Ectodermal cell (in vitro differentiated cells): ENCODE data around the gene MATN1.

Experiments
- H3K27ac ChIP-seq: 2 replicates; pipeline ENCODE4 v1.7.0; 2013; ENCODE audit warnings: mild to moderate bottlenecking, low read depth, low read length; ENCODE audit not compliant: insufficient read depth, poor library complexity, severe bottlenecking
- H3K27me3 ChIP-seq: 2 replicates; pipeline ENCODE4 v1.7.0; 2013; ENCODE audit warnings: mild to moderate bottlenecking, low read length; ENCODE audit not compliant: insufficient read depth, control insufficient read depth, poor library complexity, severe bottlenecking
- H3K36me3 ChIP-seq: one replicate; pipeline ENCODE4 v1.7.0; 2013; ENCODE audit warnings: low read length; ENCODE audit not compliant: control insufficient read depth, insufficient read depth
- H3K4me1 ChIP-seq: one replicate; pipeline ENCODE4 v1.7.0; 2013; ENCODE audit warnings: low read length; ENCODE audit not compliant: control insufficient read depth, insufficient read depth
- H3K4me3 ChIP-seq: 2 replicates; pipeline ENCODE4 v1.7.0; 2013; ENCODE audit warnings: low read depth, low read length, control low read depth; ENCODE audit not compliant: insufficient read depth
- H3K9me3 ChIP-seq: 2 replicates; pipeline ENCODE4 v1.7.0; 2013; ENCODE audit warnings: mild to moderate bottlenecking, low read length, moderate library complexity; ENCODE audit not compliant: control insufficient read depth
- WGBS, 2 experiments: methylation state at CpG; one replicate each; pipeline ENCODE4 v1.1.7; 2013; ENCODE audit warnings: missing lambda C conversion rate in 2 of 2; 5-methylcytosine and 5-hydroxymethylcytosine counted together

MATN1 gene

DNA sequence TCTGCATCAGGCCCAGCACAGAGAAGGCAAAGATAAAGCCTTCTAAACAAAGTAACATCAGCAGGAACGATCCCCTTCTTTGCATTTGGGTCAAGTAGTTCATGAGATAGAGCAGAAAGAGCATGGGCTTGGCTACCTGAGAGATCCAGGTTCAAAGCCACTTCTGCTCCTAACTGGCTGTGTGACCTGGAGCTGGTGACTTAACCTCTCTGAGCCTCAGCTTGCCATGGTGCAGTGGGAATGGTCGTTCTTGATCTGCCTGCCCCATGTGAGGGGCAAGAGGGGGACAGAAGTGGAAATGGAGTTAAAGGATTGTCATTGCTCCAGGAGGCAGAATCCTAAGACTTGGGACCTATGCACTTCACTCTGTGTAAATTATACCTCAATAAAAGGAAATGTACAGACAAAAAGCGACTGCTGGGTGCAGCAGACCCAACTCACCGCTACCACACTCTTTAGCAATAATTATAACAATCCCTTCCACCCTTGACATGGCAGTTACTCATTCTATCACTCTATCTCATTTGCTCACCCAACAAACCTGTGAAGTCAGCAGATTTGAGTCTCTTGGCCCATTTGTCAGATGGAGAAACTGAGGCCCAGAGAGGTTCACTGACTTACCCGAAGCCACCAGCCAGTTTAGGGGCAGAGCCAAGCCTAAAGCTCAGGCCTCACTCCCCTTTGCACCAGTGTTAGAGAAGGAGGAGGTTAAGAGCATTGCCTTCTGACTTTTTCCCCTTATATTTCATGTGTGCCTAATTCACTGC is 1.5 kb upstream of the MATN1 start:
- 92 to 95% methylated on average over 5 of the region's 5 CpGs for WGBS, 2 experiments
- Histone ChIP-seq H3K9me3 (no peaks in the 10 kb centered on the region), H3K36me3 (no peaks in the 10 kb centered on the region), H3K27ac (no peak overlapping the region), H3K4me3 (no peak overlapping the region), H3K27me3 (no peaks in the 10 kb centered on the region), H3K4me1 (peaks cover 20% of the 10 kb centered on the region)

DNA sequence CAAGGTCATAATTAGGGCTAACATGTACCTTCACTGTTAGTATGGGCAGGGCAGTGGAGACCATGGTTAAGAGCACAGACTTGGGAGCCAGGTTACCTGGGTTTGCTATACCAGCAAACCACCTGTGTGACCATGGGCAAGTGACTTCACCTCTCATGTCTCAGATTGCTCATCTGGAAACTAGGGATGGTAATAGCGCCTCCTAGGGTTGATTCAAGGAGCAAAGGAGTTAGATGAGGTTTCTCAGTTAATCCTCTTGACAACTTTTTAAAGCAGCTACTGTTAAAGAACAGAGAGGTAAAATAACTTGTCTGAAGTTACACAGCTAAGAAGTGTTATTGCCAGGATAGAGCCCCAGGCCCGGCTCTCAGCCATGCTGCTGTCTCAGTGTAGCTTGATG is 790 bp upstream of the MATN1 start:
- H3K4me3 ChIP-seq = no peak overlapping the region
- no peak overlapping the region for H3K27ac ChIP-seq
- 87 to 93% methylated on average over 2 of the region's 2 CpGs for WGBS, 2 experiments
- H3K27me3 ChIP-seq = no peaks in the 10 kb centered on the region
- H3K9me3 ChIP-seq = no peaks in the 10 kb centered on the region
- no peaks in the 10 kb centered on the region for H3K36me3 ChIP-seq
- H3K4me1 ChIP-seq = peaks cover 20% of the 10 kb centered on the region

DNA sequence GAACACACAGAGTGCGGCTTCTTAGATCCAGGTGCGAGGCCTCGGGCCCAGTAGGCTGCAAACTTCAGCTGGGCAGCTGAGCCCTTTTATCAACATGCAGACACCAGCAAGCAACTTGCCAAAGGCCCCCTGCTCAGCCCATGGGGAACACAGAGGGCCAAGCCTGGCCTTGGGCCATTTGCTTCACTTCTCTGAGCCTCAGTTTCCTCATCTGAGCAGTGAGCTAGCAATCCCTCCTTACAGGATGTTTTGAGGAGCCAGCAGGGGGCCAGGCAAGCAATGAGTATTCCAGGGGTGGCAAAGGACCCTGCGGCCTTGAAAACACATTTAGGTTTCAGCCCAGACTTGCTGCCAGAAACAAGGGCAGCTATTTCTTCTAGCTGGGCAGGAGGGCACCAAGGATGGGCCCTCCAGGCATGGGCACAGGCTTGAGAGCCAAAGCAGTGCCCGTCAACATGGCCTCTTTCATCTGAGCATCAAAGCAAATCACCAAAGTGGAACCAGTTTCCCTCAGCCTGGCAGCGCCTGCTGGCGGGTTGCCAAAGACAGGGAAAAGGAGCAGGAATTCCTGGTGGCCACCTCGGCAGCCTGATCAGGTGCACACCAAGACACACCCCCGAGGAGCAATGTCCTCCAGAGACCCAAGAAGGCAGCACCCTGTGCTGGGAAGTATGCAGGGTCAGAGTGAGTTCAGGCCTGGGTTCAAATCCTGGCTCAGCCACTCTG is 1.4 kb downstream of the MATN1 start:
- H3K36me3 ChIP-seq = no peaks in the 10 kb centered on the region
- no peaks in the 10 kb centered on the region for H3K9me3 ChIP-seq
- no peak overlapping the region for H3K4me3 ChIP-seq
- 93 to 94% methylated on average over 9 of the region's 9 CpGs for WGBS, 2 experiments
- peaks cover 7% of the 10 kb centered on the region for H3K4me1 ChIP-seq
- no peaks in the 10 kb centered on the region for H3K27me3 ChIP-seq
- no peak overlapping the region for H3K27ac ChIP-seq

DNA sequence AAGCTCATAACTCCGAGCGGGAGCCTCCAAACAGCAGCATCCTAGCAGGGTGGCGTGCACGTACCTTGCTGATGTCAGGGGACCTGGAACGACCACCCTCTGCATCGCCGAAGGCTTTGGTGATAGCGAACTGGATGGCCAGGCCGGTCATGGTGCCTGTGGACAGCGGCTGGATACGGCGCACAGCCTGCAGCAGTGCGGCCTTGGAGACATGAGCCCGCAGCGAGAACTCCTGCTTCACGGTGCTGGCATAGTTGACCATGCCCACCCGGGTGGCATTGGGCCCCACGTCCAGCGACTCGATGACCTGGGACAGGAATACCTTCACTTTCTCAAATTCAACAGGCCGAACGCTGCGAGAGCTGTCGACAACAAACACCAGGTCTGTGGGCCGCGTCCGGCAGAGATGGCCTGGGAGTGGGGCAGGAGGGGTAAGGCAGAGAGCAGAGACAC is 2.0 kb downstream of the MATN1 start:
- Histone ChIP-seq H3K27ac (no peak overlapping the region), H3K4me1 (peaks cover 3% of the 10 kb centered on the region), H3K27me3 (no peaks in the 10 kb centered on the region), H3K4me3 (no peak overlapping the region), H3K36me3 (no peaks in the 10 kb centered on the region), H3K9me3 (no peaks in the 10 kb centered on the region)
- 95 to 96% methylated on average over 27 of the region's 27 CpGs for WGBS, 2 experiments

DNA sequence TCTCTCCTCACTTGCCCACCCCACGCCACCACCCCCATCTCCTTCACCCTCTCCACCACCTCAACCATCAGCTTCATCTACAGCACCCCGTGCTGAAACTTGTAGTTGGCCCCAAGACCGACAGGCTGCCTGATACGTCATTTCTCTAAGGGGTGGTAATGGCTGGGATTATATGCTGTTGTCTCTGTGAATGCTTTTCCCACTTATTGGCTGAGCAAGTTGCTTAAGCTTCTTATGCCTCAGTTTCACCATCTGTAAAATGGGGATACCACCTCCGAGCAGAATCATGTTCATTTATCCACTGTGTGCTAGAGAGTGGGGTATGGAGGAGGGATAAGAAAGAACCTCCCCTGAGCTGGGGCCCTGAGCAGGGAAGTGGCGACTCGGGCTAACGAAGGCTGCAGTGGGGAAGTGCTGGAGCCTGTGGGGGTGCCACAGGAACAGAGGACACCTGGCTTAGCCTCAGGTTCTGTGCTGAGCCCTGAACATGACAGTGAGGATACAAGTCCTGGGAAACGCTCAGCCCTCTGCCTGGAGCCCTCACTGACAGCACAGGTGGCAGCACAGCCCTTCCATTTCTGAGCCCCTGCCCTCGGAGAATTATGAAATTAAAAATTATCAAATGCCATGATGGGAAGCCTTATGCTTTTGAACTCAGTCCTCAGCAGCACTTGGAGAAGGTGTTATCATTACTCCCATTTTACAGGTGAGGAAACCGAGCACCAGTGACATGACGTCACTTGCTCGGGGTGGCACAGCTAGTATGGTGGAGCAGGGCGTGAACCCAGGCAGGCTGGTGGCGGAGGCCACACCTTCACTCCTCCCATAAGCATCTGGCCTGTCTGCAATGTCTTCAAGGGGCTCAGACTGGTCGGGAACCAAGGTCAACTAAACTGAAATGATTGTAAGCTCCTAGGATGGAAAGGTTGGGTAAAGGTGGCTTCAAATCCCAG is 2.8 kb downstream of the MATN1 start:
- WGBS, 2 experiments = 94 to 95% methylated on average over 16 of the region's 16 CpGs
- no peaks in the 10 kb centered on the region for H3K36me3 ChIP-seq
- H3K4me3 ChIP-seq = no peak overlapping the region
- H3K4me1 ChIP-seq = no peaks in the 10 kb centered on the region
- H3K27me3 ChIP-seq = no peaks in the 10 kb centered on the region
- H3K27ac ChIP-seq = no peak overlapping the region
- no peaks in the 10 kb centered on the region for H3K9me3 ChIP-seq

DNA sequence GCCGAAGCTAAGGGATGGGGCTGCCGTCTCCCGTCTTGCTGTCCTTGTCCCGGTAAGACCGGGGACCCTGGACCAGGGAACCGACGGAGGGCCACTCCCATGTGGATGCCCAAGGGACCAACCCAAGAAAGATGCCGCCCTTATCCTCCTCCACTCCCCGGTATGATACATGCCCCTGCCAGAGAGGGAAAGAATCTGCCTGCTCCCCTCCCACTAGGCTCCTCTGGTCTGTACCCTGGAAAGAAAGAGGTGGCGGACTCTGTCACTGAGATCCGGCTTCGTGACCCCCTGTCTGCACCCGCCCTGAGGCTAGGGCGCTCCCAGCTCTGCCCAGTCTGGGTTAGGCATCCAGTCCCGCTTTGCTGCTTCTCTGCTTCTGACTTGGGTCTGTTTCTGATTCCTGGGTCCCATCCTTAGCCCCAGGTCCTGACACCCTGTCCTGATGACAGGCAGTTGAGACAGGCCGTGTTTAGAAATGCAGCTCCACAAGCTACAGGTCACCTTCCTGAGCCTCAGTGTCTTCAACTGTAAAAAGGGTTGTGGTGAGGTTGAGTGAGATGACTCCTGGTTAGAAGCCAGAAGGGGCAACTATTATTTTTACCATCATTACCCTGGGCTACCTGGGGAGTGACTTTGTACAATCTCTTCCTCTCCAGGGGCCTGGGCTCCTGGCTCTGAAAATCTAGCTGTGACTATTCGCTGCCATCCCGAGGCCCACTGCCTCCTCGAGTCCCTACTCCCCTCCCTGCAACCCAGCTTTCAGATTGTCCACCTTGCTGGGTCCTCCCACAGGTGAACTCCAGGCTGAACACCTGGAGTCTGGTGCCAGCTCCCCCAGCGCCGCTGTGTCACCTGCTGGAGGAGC is 3.7 kb downstream of the MATN1 start:
- H3K27ac ChIP-seq = no peak overlapping the region
- H3K4me3 ChIP-seq = peak overlapping the region; percentile 54
- H3K27me3 ChIP-seq = no peaks in the 10 kb centered on the region
- H3K9me3 ChIP-seq = no peaks in the 10 kb centered on the region
- WGBS, 2 experiments = 46 to 49% methylated on average over 21 of the region's 21 CpGs
- no peaks in the 10 kb centered on the region for H3K4me1 ChIP-seq
- no peaks in the 10 kb centered on the region for H3K36me3 ChIP-seq

DNA sequence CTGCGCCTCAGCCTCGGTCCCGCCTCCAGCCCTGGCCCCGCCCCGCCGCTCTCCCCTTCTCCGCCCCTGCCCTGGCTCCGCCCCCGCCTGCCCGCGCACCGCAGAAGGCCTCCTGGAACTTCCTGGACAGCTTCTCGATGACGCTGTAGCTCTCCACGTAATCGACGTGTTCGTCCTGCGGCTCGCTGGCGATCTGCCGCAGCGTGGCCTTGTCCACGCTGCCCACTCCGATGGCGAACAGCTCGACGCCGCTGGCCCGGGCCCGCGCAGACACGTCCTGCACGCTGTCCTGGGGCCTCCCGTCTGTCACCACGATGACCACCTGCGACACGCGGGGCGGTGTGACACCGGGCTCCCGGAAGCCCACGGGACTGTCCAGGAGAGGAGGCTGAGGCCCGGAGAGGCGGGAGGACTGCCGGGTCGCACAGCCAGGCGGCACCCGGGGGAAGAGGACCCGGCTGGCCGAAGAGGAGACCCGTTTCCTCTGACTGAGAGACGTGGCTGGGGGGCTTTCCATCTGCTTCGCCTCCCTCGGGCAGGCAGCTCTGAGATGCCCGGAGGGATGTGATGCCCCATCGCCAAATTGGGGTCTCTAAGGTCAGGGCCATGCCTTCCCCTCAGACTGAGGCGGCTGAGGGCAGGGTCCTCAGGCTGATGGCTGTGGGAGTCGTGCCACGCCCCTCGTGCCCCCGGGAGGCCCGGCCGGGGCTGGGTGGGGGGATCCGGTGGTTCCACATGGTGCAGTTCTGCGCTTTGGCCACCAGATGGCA is 4.6 kb downstream of the MATN1 start:
- H3K4me1 ChIP-seq = no peaks in the 10 kb centered on the region
- WGBS, 2 experiments = 1% methylated on average over 66 of the region's 66 CpGs
- no peaks in the 10 kb centered on the region for H3K36me3 ChIP-seq
- H3K27ac ChIP-seq = peak overlapping the region; percentile 76
- H3K27me3 ChIP-seq = no peaks in the 10 kb centered on the region
- H3K9me3 ChIP-seq = no peaks in the 10 kb centered on the region
- peak overlapping the region; percentile 54 for H3K4me3 ChIP-seq

DNA sequence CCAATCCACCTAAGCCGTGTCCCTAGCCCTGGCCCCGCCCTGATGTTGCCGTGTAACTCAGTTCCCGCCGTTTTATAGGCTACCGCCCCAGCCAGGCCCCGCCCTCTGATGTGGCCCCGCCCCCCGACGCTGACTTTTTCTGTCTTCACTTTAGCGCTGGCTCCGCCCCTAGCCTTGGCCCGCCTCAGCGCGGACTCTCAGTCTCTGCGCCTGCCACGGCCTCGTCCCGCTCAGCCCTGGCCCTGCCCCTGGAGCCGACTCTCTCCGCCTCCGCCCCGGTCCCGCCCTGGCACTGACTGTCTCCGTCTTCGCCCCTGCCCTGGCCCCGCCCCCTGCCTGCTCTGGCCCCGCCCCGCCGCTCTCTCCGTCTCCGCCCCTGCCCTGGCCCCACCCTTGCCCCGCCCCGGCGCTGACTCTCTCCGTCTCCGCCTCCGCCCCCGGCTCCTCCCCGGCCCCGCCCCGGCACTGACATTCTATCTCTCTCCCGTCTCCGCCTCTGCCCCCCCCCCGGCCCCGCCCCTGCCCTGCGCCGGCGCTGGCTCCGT is 5.2 kb downstream of the MATN1 start:
- Histone ChIP-seq H3K27me3 (no peaks in the 10 kb centered on the region), H3K4me1 (no peaks in the 10 kb centered on the region), H3K4me3 (no peak overlapping the region), H3K36me3 (no peaks in the 10 kb centered on the region), H3K27ac (no peak overlapping the region), H3K9me3 (no peaks in the 10 kb centered on the region)
- 0 to 1% methylated on average over 47 to 50 of the region's 50 CpGs for WGBS, 2 experiments

DNA sequence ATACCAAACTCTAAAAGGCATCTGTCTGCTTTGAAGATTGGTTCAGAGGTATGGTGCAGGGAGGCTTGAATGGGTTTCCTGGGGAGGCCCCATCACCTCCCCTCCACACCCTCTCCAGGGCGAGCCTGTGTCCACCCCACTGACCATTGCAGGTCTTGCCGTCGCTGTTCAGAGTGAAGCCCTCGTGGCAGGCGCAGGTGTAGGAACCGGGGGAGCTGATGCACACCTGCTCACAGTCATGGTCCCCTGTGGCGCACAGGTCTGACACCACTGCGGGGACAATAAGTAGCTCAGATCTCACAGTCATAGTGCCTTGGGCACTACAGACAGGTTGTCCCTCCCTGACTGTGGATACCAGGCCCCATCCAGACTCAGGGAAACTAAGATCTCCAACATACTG is 6.7 kb downstream of the MATN1 start:
- no peaks in the 10 kb centered on the region for H3K27me3 ChIP-seq
- no peaks in the 10 kb centered on the region for H3K36me3 ChIP-seq
- H3K9me3 ChIP-seq = no peaks in the 10 kb centered on the region
- WGBS, 2 experiments = 96% methylated on average over 8 of the region's 8 CpGs
- no peak overlapping the region for H3K4me3 ChIP-seq
- peaks cover 4% of the 10 kb centered on the region for H3K4me1 ChIP-seq
- H3K27ac ChIP-seq = no peak overlapping the region
